Adrenal gland (tissue), 5 donors: ENCODE results near the gene TEX13D.

Source experiments
- POLR2A ChIP-seq, 2 donors: fragments of 450-650 bp; IDR thresholded peaks; one replicate each; pipeline ENCODE4 v1.6.1; 2017; ENCODE audit warnings: antibody characterized with exemption in 2 of 2, mild to moderate bottlenecking in 2 of 2, moderate library complexity in 1 of 2
- TF ChIP-seq, protein P1 (sequence below), 6 experiments: fragments of 450-650 bp in 4 of 6; fragments of 200-600 bp in 2 of 6; sonication (generic) in 1 of 6; IDR thresholded peaks; 1 replicate in 5 of 6; 2 replicates in 1 of 6; pipeline versions ENCODE4 v1.5.1 to v1.8.0; 2016 to 2021; ENCODE audit warnings: antibody characterized with exemption in 6 of 6, mild to moderate bottlenecking in 2 of 6, moderate library complexity in 1 of 6
- donor health status: DM: no; HTN: no; CAD: no.

DNA sequence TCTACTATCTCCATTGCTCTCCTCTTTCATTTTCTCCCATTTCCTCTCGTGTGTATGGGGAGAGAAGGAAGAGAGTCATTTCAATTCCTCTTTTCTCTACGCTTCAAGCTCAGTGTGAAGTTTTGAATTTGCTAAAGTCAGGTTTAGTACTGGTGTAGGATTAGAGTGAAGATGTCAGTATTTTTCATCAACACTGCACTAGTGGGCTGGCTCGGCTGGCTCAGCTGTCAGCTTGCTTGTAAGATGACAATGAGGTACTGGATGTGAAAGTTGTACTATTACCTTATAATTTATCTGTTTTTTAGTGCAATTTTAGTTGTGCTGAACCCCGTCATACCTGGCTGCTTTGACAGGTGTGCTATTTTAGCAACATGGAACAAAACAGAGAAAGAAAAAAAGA is 11.8 kb downstream of the TEX13D start:
- TF ChIP-seq, protein P1, sequence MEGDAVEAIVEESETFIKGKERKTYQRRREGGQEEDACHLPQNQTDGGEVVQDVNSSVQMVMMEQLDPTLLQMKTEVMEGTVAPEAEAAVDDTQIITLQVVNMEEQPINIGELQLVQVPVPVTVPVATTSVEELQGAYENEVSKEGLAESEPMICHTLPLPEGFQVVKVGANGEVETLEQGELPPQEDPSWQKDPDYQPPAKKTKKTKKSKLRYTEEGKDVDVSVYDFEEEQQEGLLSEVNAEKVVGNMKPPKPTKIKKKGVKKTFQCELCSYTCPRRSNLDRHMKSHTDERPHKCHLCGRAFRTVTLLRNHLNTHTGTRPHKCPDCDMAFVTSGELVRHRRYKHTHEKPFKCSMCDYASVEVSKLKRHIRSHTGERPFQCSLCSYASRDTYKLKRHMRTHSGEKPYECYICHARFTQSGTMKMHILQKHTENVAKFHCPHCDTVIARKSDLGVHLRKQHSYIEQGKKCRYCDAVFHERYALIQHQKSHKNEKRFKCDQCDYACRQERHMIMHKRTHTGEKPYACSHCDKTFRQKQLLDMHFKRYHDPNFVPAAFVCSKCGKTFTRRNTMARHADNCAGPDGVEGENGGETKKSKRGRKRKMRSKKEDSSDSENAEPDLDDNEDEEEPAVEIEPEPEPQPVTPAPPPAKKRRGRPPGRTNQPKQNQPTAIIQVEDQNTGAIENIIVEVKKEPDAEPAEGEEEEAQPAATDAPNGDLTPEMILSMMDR (IDR thresholded peaks at IDR 0.05), result no peak
- TF ChIP-seq POLR2A (IDR thresholded peaks at IDR 0.05), result no peak
